Sigmoid colon (tissue), 4 donors: ENCODE results near the gene SLFN12L.

Experiments
- POLR2A ChIP-seq, 2 donors: fragments of 450-650 bp; IDR thresholded peaks; one replicate each; pipeline ENCODE4 v1.6.1; 2016; ENCODE audit warnings: antibody characterized with exemption in 2 of 2, mild to moderate bottlenecking in 2 of 2, moderate library complexity in 2 of 2
- POLR2AphosphoS5 ChIP-seq, 4 donors: sonication (generic); formaldehyde crosslinking; IDR thresholded peaks; one replicate each; pipeline ENCODE4 v1.6.1; 2017; ENCODE audit warnings: antibody characterized with exemption in 4 of 4
- TF ChIP-seq, protein P1 (sequence below), 4 experiments: fragments of 450-650 bp in 3 of 4; fragments of 200-600 bp in 1 of 4; IDR thresholded peaks; one replicate each; pipeline ENCODE4 v1.5.1; 2016 to 2019; ENCODE audit warnings: antibody characterized with exemption in 4 of 4, mild to moderate bottlenecking in 3 of 4, moderate library complexity in 2 of 4

DNA sequence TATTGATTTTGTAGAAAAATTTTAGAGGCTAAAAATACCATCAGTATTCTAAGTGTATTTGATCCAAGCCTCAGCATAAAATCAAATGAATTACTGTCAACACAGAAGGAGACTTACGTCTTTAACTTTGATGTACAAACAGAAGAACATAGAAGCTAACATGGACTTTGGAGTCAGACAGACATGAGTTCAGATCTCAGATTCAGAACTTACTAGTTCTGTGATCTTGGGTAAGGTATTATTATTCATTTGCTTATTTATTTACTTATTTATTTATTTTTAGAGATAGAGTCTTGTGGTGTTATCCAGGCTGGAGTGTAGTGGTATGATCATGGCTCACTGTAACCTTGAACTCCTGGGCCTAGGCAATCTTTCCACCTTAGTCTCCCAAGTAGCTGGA lies 4.0 kb upstream of the SLFN12L start:
- TF ChIP-seq POLR2AphosphoS5 (IDR thresholded peaks at IDR 0.05) (no peak), POLR2A (IDR thresholded peaks at IDR 0.05) (no peak)
- TF ChIP-seq, protein P1, sequence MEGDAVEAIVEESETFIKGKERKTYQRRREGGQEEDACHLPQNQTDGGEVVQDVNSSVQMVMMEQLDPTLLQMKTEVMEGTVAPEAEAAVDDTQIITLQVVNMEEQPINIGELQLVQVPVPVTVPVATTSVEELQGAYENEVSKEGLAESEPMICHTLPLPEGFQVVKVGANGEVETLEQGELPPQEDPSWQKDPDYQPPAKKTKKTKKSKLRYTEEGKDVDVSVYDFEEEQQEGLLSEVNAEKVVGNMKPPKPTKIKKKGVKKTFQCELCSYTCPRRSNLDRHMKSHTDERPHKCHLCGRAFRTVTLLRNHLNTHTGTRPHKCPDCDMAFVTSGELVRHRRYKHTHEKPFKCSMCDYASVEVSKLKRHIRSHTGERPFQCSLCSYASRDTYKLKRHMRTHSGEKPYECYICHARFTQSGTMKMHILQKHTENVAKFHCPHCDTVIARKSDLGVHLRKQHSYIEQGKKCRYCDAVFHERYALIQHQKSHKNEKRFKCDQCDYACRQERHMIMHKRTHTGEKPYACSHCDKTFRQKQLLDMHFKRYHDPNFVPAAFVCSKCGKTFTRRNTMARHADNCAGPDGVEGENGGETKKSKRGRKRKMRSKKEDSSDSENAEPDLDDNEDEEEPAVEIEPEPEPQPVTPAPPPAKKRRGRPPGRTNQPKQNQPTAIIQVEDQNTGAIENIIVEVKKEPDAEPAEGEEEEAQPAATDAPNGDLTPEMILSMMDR (IDR thresholded peaks at IDR 0.05): no peak
